NCI-H774 (cell line): ENCODE results near the gene STUM.

Source experiments
- DNase-seq: peaks from one replicate; lab custom pipeline; 2025; lab: John Stamatoyannopoulos, UW

Gene STUM

DNA sequence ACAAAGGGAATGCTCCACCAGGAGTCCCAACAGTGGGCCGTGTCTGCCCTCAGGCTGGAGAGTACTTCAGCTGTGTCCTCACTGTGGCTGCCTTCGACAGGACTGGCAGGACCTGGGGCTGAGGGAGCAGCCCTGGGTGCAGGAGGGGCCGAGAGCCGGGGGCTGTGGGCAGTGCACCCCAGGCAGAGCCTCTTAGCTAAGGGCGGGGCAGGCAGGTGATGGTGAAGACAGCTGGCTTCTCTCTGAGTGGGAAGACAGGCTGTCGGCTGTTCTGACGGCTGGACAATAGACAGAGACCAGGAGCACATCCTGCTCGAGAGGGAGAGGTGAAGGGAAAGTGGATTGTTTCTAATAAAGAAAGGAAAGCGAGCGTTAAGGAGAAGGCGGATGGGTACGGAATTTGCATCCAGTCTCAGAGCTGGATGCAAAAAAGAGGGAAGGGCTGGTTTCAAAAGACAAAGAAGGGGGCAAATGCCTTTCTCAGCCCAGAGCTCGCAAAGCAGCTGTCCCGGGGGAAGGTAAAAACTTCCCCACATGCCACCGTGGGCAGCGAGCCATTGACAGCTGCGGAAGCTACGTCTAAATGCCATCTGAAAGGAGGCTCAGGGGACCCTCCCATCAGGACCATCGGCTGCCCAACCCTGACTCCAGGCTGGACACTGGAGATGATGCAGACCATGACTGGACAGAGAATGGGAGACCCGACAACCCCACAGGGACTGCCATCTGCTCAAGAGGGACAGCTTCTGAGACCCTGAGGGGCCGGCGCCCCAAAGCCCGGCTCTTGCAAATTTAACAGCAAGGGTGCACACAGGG, 92.0 kb downstream of the STUM start:
- no peak for DNase-seq

DNA sequence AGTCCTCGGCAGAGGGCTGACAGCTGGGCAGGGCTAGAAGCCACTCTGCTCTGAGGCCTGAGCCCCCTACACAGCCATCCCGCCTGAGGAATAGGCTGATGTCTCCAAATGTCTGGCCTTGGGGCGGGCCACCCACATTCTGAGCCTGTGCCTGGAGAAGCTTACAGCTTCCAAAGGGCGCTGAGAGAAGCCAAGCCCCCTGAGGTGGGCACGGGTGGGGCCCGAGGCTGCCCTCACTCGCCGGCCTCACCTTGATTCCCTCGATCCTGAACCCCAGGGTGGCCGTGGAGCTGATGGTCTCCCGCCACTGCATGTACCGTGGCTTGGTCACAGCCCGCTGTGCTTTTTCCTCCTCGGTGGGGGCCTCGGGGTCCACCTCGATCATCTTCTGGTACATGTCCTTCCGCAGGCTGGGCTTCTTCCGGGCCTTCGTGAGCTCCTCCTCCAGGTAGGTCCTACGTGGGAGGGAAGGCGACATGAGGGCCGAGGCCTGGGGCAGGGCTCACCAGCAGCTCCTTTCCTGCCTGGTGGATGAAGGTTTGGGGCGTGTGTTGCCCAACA, 93.2 kb downstream of the STUM start:
- DNase-seq: no peak

- no peak for DNase-seq
These were observed 93.9 kb downstream of the STUM start for GRCh38 chr1:226642421-226642820.

GRCh38 chr1:226643177-226643576, 94.6 kb downstream of the STUM start:
- no peak for DNase-seq

- no peak for DNase-seq
These were observed 95.3 kb downstream of the STUM start for GRCh38 chr1:226643611-226644540.

- DNase-seq: no peak
These were observed 96.1 kb downstream of the STUM start for GRCh38 chr1:226644541-226645176.

GRCh38 chr1:226645279-226645976, 96.9 kb downstream of the STUM start:
- no peak for DNase-seq

DNA sequence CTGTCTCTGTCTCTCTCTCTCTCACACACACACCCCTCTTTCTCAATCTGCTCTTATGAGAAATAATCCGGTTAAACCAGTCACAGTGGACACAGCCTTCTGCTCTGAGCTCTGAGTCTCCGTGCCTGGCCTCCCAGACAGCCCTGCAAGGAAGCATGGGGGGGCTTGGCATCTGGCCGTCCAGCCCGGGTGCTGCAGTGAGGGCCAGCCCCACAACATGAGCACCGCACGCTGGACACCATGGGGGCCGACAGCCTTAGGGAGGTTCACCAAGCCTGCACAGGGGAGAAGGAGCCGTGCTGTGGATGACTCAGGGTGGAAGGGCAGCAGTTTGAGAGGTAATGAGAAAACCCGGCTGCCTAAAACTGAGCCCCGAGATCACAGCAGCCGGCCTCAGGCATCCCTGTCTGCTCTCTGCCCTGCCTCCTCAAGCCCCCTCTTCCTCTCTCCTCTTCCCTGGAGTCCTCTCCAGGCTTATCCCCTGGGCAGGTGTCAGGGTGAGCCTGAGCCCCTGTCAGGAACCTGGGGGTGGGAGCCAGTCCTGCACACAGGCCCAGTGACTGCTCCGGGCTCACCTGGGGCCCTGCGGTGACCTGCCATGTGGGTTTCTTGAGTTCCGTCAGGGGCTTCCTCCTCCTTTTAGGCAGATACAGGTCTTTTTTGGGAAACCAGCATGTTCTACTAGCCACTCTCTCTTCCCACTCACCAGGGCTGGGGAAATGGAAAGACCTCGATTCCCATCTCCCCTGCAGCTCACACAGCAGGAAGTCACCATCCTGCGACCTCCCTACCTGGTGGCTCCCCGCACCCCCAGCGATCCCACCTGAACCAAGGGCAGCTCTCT, 97.7 kb downstream of the STUM start:
- DNase-seq: no peak

DNA sequence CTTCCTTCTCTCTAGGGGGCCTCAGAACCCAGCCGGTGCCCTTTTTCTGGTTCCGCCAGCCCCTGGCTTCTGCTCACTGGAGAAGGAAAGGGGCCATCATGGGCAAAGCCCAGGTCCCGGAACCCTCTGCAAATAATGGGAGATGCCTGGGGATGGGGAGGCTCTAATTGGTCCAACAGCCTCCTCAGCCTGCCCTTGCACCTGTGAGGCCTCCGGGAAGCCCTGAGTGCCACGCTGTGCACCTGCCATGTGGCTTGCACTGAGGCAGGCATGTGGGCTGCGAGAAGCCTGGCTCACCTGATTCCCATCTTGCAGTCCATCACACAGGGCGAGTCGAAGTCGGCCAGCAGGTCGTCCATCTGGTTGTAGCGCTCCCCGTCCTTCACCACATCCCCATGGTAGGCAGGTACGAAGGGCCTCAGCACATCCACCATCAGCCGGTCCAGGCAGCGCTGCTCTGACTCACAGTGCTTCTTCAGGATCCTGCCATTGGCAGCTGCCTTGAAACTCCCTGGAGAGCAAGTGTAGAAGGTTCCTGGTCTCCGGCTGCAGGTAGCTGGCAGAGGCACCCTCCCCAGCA, 98.4 kb downstream of the STUM start:
- DNase-seq: no peak

- no peak for DNase-seq
These were observed 99.2 kb downstream of the STUM start for GRCh38 chr1:226647719-226648118.

GRCh38 chr1:226648421-226648820, 99.9 kb downstream of the STUM start:
- no peak for DNase-seq

GRCh38 chr1:226649244-226649643, 100.7 kb downstream of the STUM start:
- no peak for DNase-seq

DNA sequence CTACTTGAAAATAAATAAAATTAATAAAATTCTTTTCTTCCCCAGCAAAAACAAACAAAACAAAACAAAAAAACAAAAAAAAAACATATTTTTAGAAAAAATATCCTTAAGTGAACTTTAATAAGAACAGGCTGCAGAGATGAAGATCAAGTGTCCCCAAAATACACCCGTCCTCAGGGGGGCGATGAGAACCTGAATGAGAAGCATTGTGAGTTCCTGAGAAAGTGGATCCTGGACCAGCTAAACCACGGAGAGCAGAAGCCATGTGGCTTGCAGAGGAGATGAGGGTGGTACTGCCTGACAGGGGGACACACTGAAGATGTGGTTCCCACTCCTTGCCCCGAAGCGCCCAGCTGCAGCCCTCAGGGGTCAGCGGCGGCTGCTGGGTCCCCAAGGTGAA, 101.2 kb downstream of the STUM start:
- DNase-seq: no peak

GRCh38 chr1:226650236-226650841, 101.8 kb downstream of the STUM start:
- no peak for DNase-seq

DNA sequence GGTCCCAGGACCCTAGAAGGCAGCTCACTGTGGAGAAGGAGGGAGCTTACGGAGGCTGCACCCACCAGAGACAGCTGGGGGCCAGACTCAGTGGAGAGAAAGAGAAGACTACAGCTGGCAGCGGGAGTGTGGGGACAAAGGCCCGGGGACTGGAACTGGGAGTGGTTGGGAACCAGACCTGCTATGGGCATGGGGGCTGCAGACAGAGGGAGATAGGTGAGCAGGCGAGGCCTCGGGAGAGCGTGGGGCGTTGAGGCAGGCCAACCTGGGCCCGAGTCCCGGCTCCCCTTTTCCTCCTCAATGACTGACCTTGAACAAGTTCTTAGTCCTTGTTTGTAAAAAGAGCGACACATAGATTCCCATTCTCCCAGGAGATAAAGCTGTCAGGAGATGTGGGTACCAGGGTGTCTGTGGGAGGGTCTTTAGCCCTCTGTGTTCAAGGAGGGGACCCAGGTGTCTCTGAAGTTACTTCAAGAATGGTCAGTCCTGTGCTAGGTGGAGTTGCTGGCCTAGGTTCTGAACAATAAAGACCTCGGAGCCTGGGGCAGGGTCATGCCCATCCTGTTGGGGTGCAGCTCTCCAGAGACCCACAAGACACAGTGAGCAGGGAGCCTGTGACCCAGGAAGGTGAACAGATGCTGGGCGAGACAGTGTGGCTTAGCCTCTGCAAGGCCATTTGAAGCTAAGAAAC, 102.6 kb downstream of the STUM start:
- DNase-seq: no peak

DNA sequence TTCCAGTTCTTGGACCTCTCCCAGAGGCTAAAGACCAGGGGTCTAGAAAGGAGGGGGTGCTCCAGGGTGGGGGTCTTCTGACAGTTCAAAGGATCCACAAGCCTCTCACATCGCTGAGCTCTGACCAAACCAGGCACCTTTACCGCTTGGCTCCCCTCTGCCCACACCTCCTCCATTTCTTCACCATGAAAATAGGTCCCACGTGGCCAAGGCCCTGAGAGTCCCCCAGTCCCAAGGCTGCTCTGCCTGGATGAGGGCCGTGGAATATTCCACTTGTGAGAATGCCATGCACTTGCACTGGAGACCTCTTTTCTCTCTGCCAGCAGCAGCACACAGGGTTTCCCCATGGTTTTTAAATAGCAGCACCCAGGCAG, 103.2 kb downstream of the STUM start:
- DNase-seq: no peak

DNA sequence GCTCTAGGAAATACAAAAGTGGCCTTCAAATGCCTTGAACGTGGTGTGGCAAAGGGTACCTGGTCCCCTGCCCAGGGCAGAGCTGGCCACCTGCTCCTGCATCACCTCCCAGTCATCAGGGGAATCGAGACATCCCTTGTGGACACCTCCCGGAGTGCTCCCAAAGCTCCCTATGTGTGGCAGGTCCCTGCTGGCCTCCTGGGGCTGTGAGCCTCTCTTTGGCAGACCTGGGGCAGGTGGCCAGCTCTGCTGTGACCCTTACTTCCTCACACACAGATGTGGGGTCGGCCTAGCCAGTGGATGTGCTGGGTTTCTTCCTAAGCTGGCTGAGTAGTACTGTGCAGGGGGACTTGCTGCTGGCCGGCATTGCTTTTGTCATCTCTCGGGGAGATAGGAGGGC, 104.0 kb downstream of the STUM start:
- DNase-seq: no peak

GRCh38 chr1:226653311-226653921, 104.9 kb downstream of the STUM start:
- no peak for DNase-seq
